ENCODE results near the gene DMRTC1B. TPM values are rescaled to one million over a fixed set of nuclear protein-coding genes. Genes with fewer than 3 reads are reported as not detected.

DMRTC1B gene
- total RNA-seq, 1 donor from 2014 or later = not detected

Other genes starting within 250 kb of the DMRTC1B start
- 28.7 TPM for gene HDAC8, start 204.0 kb upstream of the DMRTC1B start, total RNA-seq
- 9.6 TPM for gene PHKA1, start 62.6 kb upstream of the DMRTC1B start, total RNA-seq
- not detected for gene FAM236B, start 5.8 kb downstream of the DMRTC1B start, total RNA-seq
- not detected for gene FAM236D, start 31.3 kb downstream of the DMRTC1B start, total RNA-seq
- not detected for gene FAM236C, start 135.7 kb downstream of the DMRTC1B start, total RNA-seq
- not detected for gene FAM236A, start 161.3 kb downstream of the DMRTC1B start, total RNA-seq
- not detected for gene DMRTC1, start 166.9 kb downstream of the DMRTC1B start, total RNA-seq
- gene PABPC1L2B, start 226.0 kb downstream of the DMRTC1B start, total RNA-seq = not detected